ENCODE measurements around the gene RAB34. TPM values are rescaled to one million over a fixed set of nuclear protein-coding genes. Genes with fewer than 3 reads are reported as not detected.

RAB34 gene
- total and polyA plus RNA-seq, 2 donors (not counting 1 experiment from before 2014, with no cell fraction given), result 17.1 to 18.0 TPM

DNA sequence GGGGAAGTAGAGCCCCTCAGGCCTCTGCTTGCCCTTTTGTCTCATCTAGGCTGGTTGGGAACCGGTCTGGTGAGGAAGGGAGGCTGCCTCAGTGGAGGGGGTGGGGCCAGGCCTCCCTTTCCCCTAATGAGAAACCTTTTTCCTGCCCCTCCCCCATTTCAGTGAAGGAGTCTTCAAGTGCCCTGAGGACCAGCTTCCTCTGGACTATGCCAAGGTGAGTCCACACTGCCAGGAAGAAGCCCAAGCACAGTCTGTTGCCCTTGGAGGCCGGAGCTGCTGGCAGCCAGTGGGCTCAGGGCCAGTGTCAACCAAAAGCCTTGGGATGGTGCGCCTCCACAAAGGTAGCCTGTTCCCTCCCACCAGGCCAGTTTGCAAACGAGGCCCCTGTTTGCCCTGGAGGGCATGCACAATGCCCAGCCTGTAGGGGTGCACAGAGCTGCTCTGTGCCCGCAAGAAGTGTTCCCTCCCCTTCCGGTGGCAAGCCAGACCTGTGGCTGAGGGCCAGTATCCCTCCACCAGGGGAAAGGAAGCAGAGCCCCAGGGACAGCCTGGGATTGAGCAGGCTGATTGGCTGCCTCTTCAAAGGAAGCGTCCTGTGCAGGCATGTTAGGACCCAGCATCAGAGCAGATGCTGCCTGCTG is 29.5 kb upstream of the RAB34 start:
- no peaks in the 10 kb centered on the region for H3K27me3 Mint-ChIP-seq
- DNase-seq (peak; percentile 20), ATAC-seq (ENCODE audit: low read depth) (no peak)
- intact Hi-C loops (cut with micrococcal nuclease), result no loop called here
- ChIA-PET POLR2A (interaction anchor here (0.6 to 16.2 kb wide), 4 partner anchors 18 to 213 kb away, joined by 3 to 511 read pairs (median 6); partner anchors contain the start of genes NEK8, RPL23A and TLCD1), CTCF (interaction anchor here (0.8 to 18.9 kb wide), 6 partner anchors 8 to 166 kb away, joined by 3 to 1020 read pairs (median 3); partner anchors contain the start of genes NEK8, RPL23A and TLCD1)
- peaks cover 0 to 5% (median 0%) of the 10 kb centered on the region in 3 donors for H3K9me3 ChIP-seq (ENCODE audit: control extremely low read depth in 1 of 3, control insufficient read depth in 2 of 3, insufficient read depth in 1 of 3, low read length in 2 of 3)
- no peaks in the 10 kb centered on the region for H3K9me3 Mint-ChIP-seq (ENCODE audit: insufficient read depth)
- peaks cover 0 to 60% of the 10 kb centered on the region in 2 experiments for H3K36me3 ChIP-seq (replicated peaks in 1 of 2; ENCODE audit: control extremely low read depth in 1 of 2, control insufficient read depth in 1 of 2, extremely low read depth in 1 of 2, insufficient read depth in 2 of 2, low read length in 1 of 2)
- H4K20me1 ChIP-seq (ENCODE audit: control insufficient read depth, insufficient read depth, low read length, poor library complexity, severe bottlenecking), result peaks cover 78% of the 10 kb centered on the region
- H3K9ac ChIP-seq (ENCODE audit: low read length), result no peak overlapping the region
- H3K27ac ChIP-seq (ENCODE audit: low read length in 2 of 2), result peak overlapping the region; percentile 7 to 100
- peaks cover 51% of the 10 kb centered on the region for H3K4me1 Mint-ChIP-seq
- no peak overlapping the region for H2AFZ ChIP-seq (ENCODE audit: insufficient read depth, low read depth, low read length, poor library complexity, severe bottlenecking)
- H3K27ac Mint-ChIP-seq, result peak overlapping the region; percentile 93
- no peaks in the 10 kb centered on the region for H3K27me3 ChIP-seq (replicated peaks in 1 of 4; ENCODE audit: control extremely low read depth in 1 of 4, control insufficient read depth in 3 of 4, insufficient read depth in 4 of 4, low read length in 3 of 4)
- no peak overlapping the region for H3K4me3 Mint-ChIP-seq
- TF ChIP-seq, protein P1, sequence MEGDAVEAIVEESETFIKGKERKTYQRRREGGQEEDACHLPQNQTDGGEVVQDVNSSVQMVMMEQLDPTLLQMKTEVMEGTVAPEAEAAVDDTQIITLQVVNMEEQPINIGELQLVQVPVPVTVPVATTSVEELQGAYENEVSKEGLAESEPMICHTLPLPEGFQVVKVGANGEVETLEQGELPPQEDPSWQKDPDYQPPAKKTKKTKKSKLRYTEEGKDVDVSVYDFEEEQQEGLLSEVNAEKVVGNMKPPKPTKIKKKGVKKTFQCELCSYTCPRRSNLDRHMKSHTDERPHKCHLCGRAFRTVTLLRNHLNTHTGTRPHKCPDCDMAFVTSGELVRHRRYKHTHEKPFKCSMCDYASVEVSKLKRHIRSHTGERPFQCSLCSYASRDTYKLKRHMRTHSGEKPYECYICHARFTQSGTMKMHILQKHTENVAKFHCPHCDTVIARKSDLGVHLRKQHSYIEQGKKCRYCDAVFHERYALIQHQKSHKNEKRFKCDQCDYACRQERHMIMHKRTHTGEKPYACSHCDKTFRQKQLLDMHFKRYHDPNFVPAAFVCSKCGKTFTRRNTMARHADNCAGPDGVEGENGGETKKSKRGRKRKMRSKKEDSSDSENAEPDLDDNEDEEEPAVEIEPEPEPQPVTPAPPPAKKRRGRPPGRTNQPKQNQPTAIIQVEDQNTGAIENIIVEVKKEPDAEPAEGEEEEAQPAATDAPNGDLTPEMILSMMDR (IDR thresholded peaks at IDR 0.05), result no peak
- TF ChIP-seq EZH2 (IDR thresholded peaks at IDR 0.05; ENCODE audit: borderline replicate concordance, insufficient read depth, low read depth, low read length, poor library complexity, severe bottlenecking), result no peak
- peak overlapping the region; percentile 88 for H3K4me2 ChIP-seq (replicated peaks; ENCODE audit: low read depth, low read length, poor library complexity, severe bottlenecking)
- H3K79me2 ChIP-seq (ENCODE audit: control insufficient read depth, insufficient read depth, low read length), result peaks cover 69% of the 10 kb centered on the region
- H3K4me3 ChIP-seq (ENCODE audit: control extremely low read depth in 1 of 5, extremely low read depth in 1 of 5, insufficient read depth in 1 of 5, low read depth in 2 of 5, low read length in 4 of 5), result no peak overlapping the region
- WGBS (ENCODE audit: insufficient coverage), result 79% methylated on average over 6 of the region's 7 CpGs
- peaks cover 49 to 54% of the 10 kb centered on the region in 2 donors for H3K4me1 ChIP-seq (ENCODE audit: control insufficient read depth in 2 of 2, insufficient read depth in 2 of 2, low read length in 2 of 2)

DNA sequence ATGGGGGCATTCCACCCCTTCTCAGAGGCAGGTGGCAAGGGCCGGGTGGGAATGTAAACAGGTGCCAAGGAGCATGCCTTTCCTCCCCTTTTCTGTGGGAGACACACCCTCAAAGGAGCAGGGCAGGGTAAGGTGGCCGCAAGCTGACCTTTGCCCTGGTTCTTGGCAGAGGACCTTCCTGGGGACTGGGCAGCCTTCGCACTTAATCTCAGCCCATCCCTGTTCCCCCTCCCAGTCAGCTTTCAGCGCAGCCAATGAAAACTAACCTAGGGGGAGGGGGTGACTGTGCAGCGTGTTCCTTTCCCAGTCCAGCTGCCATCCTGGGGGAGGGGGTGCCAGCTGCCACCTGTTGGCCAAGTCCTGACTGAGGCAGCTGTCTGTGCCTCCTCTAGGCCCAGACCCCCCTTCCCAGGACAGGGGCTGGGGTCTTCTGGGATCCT is 29.0 kb upstream of the RAB34 start:
- H3K4me1 Mint-ChIP-seq, result peaks cover 56% of the 10 kb centered on the region
- Histone ChIP-seq H3K79me2 (ENCODE audit: control insufficient read depth, insufficient read depth, low read length) (peaks cover 69% of the 10 kb centered on the region), H3K27ac (ENCODE audit: low read length in 2 of 2) (peak overlapping the region; percentile 7 to 100), H3K4me1 (ENCODE audit: control insufficient read depth in 2 of 2, insufficient read depth in 2 of 2, low read length in 2 of 2) (peaks cover 54 to 60% of the 10 kb centered on the region in 2 donors), H3K27me3 (replicated peaks in 1 of 4; ENCODE audit: control extremely low read depth in 1 of 4, control insufficient read depth in 3 of 4, insufficient read depth in 4 of 4, low read length in 3 of 4) (no peaks in the 10 kb centered on the region), H3K9me3 (ENCODE audit: control extremely low read depth in 1 of 3, control insufficient read depth in 2 of 3, insufficient read depth in 1 of 3, low read length in 2 of 3) (peaks cover 0 to 5% (median 0%) of the 10 kb centered on the region in 3 donors), H3K9ac (ENCODE audit: low read length) (peak overlapping the region; percentile 84), H3K4me2 (replicated peaks; ENCODE audit: low read depth, low read length, poor library complexity, severe bottlenecking) (peak overlapping the region; percentile 88), H2AFZ (ENCODE audit: insufficient read depth, low read depth, low read length, poor library complexity, severe bottlenecking) (no peak overlapping the region), H3K36me3 (replicated peaks in 1 of 2; ENCODE audit: control extremely low read depth in 1 of 2, control insufficient read depth in 1 of 2, extremely low read depth in 1 of 2, insufficient read depth in 2 of 2, low read length in 1 of 2) (peaks cover 0 to 54% of the 10 kb centered on the region in 2 experiments), H4K20me1 (ENCODE audit: control insufficient read depth, insufficient read depth, low read length, poor library complexity, severe bottlenecking) (peaks cover 73% of the 10 kb centered on the region), H3K4me3 (ENCODE audit: control extremely low read depth in 1 of 5, extremely low read depth in 1 of 5, insufficient read depth in 1 of 5, low read depth in 2 of 5, low read length in 4 of 5) (peak overlapping the region in 2 of 5 experiments; percentile 82 to 88)
- TF ChIP-seq, protein P1 (IDR thresholded peaks at IDR 0.05), result no peak
- TF ChIP-seq EZH2 (IDR thresholded peaks at IDR 0.05; ENCODE audit: borderline replicate concordance, insufficient read depth, low read depth, low read length, poor library complexity, severe bottlenecking), result no peak
- no peak for DNase-seq
- no peak for ATAC-seq (ENCODE audit: low read depth)
- 80% methylated on average over 2 of the region's 5 CpGs for WGBS (ENCODE audit: insufficient coverage)
- ChIA-PET CTCF (interaction anchor here (0.8 to 18.9 kb wide), 6 partner anchors 8 to 166 kb away, joined by 3 to 1020 read pairs (median 3); partner anchors contain the start of genes NEK8, RPL23A and TLCD1), POLR2A (interaction anchor here (1.1 to 16.2 kb wide), 4 partner anchors 9 to 203 kb away, joined by 4 to 511 read pairs (median 6); partner anchors contain the start of genes NEK8, RPL23A and TLCD1)
- intact Hi-C loops (cut with micrococcal nuclease), result no loop called here
- peak overlapping the region; percentile 93 for H3K27ac Mint-ChIP-seq
- H3K4me3 Mint-ChIP-seq, result peak overlapping the region; percentile 94
- H3K27me3 Mint-ChIP-seq, result no peaks in the 10 kb centered on the region
- H3K9me3 Mint-ChIP-seq (ENCODE audit: insufficient read depth), result no peaks in the 10 kb centered on the region
